HG02938 (cell line): ENCODE data around the gene ITGA11.

ENCODE experiments used
- ATAC-seq: cut with Tn5 transposase; IDR thresholded peaks from one replicate; pipeline ENCODE4 v1.9.1; 2021; ENCODE audit warnings: mild to moderate bottlenecking, moderate library complexity; ENCODE audit not compliant: unreplicated experiment

Gene ITGA11

DNA sequence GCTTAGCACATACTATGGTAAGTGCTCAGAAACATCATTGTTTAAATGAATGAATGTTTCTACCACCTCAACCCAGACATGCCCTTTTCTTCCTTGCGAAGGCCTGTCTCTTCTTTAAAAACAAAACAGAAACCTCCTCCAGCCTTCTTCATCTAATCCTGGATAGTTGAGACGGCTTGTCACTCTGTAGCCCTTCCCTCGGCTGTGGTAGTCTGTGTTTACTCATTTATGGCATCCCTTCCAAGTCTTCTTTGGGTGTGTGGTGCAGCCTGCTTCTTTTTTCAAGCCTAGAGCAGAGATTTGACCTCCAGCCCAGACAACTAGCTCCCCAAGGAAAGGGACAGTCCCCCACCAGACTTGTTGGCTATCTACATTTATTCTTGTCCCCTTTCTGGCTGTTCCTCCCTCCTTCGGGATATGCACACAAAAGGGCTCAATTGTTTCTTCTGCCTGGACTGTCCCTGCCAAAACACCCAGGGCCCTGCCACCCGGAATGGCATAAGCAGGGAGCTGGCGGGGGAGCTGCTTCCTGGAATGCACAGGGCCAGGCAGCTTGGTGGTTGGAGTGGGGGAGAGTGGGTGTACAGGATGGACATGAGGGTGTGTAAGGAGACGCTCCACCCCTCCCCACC lies 67.8 kb downstream of the ITGA11 start:
- ATAC-seq = no peak

DNA sequence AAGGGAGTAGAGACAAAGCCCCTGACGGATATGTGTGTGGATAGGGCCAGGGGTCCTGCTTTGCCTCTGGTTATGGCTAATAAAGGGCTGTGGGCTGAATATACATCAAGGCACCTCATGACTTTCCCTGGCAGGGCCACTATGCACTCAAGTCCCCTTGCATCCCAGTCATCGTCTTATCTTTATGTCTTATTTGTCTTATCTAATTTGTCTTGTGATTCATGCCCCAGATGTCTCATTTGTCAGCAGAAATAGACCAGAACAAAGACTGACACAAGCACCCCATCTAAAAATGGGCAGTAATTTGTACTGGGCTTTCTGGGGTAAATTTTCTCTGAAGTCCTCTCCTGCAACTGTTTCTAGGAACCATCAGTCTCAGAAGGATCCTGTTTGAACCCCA lies 68.6 kb downstream of the ITGA11 start:
- no peak for ATAC-seq

DNA sequence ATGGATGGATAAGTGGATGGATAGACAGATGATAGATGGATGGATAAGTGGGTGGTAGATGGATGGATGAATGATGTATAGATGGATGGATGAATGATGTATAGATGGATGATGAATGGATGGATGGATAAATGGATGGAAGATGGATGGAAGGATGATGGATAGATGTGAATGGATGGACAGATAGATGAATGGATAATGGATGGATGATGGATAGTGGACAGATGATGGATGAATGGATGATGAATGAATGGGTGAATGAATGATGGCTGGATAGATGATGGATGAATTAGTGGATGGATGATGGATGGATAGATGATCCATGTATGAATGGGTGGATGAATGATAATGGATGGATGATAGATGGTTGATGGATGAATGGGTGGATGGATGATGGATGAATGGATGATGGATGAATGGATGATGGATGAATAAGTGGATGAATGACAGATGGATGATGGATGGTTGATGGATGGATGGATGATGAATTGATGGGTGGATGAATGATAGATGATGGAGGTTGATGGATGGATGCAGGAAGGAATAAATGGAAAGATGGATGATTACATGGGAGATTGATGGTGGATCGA lies 69.3 kb downstream of the ITGA11 start:
- ATAC-seq = no peak

DNA sequence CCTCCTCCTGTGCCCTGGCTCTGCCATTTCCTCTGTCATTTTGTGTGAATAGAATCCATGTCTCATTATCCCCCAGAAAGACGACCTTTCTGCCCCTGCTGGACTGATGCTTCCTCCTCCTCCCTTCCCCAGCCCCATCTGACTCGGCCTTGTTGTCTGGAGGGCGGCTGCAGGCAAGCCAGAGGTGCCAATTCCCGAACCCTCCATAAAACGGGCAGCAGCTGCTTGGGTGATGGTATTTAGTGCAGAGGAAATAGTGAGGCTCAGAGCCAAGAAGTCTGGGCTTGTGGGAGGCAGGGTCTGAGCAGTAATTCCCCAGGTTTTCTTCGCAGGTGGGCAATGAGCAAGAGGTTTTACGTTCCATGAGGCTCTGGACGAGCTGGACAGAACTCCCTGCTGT lies 71.2 kb downstream of the ITGA11 start:
- no peak for ATAC-seq

DNA sequence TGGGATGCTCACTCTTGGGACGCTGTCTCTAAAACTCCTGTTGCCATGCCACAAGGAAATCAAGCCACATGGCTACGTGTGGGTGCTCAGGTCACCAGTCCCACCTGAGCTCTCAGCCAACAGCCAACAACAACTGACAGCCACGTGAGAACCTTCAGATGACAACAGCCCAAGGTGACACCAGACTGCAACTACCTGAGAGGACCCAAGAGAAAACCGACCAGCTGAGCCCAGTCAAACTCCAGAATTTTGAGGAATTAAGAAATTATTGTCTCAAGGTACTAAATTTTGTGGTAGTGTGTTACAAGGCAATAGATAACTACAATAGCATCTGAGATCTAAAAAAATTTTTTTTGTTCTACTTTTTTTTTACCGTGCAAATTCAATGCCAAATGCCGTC lies 75.2 kb downstream of the ITGA11 start:
- ATAC-seq = no peak

DNA sequence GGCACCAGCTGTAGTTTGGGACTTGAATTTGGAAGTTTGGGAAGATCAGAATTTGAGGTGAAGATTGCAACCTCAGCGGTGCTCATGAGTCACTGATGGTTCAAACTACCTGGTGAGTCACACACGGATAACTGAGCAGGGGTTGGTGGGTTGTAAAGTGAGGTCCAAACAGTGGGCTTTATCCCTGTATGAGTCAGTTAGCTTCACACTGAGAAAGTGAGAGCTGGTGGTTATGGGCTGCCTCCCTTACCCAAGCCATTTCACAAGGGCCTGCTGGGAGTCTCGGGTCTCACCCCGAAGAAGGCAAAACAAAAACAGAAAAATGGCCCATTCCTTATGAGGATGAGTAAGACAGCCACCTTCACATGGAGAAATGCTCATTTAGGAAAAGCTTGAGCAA lies 77.0 kb downstream of the ITGA11 start:
- no peak for ATAC-seq

DNA sequence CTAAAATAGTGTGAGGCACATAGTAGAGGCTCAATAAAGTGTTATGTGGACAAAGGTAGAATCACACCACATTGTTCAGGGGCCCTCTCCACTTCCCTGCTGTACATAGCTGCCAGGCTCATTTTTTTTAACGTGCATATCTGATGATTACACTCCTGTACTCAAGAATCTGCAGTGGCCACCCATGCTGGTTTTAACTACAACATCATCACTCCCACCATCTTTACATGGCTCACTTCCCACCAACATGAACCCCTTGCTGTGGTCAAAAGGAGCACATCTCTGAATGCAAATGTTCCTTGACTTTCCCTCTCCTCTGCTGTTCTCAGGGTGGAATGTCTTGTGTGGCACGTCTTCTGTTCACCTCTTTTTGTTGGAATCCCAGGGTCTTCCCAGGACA lies 77.7 kb downstream of the ITGA11 start:
- ATAC-seq = no peak

DNA sequence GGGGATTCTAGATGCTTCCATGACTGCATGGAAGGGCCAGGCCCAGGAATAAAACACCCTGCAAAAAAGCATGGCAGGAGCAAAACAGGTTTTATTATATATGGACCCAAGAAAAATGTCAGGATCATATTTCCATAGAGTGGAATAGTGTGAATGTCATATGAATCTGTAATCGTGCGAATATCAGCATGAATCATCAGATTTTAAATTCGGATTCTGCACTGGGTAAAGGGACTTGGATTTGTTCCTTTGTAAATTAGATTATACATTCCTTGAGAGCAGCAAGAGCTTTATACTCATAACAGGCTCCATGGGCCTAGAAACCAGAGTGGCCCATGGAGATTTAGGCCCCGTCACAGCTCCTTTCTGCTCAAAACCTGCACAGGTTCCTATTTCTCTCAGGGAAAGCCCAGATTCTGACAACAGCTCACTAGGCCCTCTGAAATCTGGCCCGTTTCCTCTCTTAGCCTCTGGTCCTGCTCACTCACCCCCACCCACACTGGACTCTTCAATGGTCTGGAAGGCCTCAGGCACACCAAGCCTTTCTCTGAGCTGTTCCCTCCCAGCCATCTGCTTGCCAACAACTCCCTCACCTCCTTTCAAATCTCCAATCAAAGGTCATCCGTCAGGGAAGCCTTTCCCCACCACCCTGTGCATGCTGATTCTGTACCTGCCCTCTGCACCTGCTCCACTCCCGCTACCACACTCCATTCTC lies 78.4 kb downstream of the ITGA11 start:
- ATAC-seq = no peak

DNA sequence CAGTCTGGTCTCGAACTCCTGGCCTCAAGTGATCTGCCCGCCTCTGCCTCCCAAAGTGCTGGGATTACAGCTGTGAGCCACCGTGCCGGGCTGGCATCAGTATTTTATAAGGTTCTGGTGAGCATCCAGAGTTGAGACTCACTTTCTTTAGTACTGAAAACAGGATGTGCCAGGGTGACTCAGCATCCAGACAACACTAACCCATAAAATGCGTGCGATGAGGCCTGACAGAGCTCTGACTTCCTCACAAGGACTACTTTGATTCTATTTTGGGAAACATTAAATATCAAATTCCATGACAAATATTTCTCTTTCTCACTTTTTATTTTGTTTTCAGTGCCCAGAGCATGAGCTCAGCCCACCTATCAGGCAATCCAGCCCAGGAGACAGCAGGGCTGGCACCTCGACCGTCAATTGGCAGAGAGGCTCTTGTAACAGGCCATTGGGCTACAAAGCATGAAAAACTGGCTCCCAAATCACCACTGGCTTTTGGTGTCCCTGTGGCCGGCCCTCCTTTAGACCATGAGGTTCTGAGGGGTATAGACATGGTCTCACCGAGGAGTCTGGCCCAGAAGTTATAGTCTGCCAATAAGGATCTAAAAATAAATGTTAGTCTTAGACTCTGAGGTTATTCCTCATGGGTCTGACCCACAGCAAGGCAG lies 79.4 kb downstream of the ITGA11 start:
- ATAC-seq = no peak

DNA sequence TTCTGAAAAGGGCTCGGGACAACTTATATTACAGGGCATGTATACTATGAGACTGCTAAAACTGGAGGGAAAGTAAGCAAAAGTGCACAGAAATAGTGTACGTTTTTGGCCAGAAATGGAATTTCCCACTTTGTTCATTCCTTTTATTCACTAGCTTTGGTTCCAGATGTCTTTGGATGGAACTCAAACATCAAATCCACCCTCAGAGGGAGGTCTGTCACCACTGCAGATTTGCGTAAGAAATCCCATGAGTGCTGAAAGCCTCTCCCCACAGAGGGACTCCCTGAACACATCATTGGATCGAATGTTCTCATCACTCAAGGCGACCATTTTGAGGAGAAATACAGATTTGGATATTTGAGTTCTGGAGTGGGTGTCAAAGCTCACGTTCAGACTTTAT lies 82.8 kb downstream of the ITGA11 start:
- ATAC-seq = no peak

DNA sequence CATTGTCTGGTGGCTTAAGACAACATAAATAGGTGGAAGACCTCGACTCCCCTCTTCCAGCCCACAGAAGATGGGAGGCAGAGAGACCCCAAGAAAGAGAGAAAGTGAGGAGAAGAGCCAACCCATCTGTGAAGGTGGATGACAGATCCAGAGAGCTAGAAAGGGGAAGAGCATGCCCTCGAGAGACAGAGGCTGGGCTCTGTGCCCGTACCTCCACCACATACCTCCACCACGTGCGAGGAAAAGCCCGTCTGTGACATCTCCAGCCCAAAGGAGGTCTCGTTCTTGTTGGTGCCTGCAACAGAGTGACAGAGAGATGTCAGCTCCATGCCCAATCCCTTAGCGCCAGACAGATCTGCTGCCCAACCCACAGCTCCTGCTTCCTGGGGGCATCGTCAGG lies 83.4 kb downstream of the ITGA11 start:
- ATAC-seq = no peak

DNA sequence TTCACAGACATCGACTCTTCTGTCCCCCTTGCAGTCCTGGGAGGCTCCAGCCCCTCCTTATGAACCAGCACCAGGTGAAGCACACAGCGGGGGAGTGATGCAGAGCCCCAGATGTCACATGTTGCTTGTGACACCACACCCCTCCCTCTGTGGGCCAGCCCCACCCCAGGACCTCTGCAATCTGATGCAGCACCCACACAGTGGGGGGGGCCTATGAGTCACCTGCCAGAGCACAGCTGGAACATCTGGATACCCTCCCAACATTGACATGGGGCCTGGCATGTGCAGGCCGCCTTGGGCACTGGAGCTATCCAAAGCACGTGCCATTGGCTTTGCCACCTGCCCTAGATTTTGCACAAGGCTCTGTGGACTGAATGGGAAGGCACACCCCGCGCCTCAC lies 83.9 kb downstream of the ITGA11 start:
- ATAC-seq = no peak

DNA sequence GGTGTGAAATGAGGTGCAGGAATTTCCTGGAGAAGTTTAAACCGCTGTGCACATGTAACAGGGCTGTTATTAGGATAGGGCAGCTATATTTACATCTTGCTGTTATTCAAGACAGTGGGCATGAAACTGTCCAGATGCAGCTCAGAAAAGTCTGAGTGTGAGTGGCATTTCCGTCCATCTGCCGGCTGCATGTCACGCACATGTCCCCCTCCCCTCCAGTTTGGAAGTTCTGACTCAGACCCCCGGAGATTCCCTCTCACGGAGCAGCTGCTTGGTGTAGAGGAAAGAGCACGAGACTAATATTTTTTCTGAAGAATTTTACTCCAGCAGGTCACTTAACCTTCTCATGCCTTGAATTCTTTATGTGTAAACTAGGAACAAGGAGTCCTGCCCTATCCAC lies 84.6 kb downstream of the ITGA11 start:
- ATAC-seq = no peak

DNA sequence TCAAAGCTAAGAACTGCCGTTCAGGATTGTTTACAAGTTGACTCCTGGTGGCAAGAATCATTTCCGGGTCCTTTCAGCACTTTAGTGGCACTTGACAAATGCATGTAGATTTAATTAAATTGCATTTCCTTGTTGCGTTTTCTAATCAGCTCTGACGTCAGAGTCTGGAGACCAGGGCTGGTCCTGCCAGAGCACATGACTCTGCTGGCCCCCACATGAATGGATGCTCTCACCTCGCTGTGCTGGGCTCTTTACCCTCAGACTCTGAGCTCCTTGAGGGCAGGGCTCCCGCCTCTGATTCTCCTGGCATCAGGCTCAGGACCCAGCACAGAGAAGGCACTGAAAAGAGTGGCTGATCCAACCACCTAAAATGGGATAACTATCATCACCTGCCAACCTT lies 85.0 kb downstream of the ITGA11 start:
- no peak for ATAC-seq

DNA sequence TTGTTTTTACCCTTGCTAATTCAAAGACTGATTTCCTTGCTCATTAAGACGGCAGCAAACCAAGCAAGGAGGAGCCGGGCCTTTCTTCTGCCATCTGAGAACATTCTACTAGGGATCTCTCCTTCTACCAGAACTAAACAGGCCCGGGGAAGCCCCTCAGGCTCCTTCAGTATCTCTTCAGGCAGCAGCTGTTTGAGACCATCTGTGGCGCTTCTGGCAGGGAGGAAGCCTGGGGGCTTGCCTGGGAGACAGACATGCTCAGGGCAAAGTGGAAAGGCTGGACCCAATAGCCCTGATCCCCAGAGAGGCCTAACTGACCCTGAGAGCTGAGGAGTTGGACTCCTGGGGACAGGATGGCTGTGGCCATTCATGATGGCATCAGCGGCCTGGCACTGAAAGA lies 86.5 kb downstream of the ITGA11 start:
- no peak for ATAC-seq

DNA sequence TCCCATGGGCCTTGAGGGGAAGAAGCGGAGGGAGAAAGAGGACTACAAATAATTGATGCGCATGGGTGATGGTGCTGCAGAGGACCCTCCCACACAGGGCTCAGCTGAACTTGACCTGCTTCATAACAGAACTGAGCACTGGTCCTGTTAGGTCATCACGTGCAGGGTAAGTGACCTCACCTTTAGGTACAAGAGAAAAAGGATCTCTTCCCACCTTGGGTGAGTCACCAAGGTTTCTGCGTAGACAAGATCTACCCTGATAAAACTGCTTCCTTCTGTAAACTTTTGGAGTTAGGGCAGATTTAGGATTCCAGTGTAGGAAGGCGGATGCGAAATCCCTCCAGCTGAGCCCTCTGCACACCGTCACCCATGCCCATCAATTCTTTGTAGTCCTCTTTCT lies 87.4 kb downstream of the ITGA11 start:
- ATAC-seq = no peak

DNA sequence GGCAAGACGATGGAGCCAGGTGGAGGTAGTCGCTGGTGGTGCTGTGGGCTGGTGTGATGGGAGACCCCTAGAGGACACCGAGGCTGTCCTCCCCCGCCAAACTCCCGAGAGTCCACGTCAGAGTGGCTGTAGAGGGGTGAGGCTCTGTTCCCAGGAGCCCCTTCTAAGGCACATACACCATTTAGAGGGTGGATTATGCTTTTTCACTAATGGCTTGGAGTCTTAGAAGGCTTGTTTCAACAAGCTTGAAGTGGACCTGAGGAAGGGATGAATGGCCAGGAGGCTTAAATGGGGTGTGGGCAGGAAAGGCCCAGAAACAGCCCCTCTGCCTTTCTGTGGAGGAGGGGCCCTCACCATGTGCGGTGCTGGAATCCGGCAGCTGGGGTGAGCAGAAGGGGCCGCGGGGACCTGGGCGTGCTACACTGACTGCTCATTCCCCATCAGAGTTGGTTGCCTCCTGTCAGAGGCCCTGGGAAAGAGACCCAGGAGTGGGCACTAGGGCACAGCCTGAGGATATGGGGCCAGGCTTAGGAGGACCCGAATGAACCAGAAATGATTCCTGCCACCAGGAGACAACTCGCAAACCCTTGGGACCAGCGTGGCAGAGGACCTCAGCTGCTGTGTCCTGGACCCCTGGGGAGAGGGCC lies 88.3 kb downstream of the ITGA11 start:
- ATAC-seq = no peak

DNA sequence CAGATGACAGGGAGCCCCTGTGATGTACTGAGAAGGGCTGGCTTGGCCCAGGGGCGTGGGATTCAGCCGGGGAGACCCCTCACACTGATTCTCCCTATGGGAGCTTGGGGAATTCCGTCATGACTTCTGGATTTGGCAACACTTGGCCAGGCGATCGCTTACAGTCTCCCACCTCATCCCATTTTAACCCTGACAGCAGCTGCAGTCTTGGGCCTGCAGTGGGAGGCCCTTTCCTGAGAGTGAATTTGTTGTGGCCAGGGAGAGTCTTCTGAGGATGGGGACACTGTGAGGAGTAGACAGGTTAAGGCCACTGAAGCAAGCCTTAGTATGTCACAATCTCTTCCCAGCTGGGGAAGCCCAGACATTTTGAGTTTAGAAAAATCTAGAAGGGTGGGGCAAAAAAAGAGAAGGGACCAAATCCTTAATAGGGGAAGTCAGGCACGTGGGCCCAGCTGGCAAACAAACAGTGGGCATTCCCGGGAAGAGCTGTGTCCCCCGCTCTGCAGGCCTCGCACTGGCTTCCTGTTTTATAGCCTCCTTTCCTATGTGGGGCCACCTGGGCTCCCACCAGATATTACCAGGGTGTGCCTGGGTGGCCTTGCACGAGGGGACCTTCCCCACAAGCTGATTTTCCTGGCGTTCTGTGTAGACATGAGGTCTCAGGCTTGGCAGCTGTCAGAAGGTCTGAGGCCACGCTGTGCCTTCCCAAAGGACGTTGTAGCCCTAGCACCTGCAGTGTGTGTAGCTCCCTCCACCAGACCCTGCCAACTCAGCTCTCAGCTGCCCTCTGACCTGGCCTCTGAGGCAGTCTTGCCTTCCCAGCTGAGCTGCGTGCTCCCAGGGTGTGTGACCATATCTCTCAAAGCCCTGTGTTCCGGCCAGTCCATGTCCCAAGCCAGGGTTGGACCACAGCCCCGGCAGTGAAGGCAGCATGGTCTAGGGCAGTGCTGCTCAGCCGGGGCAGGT lies 89.9 kb downstream of the ITGA11 start:
- no peak for ATAC-seq

DNA sequence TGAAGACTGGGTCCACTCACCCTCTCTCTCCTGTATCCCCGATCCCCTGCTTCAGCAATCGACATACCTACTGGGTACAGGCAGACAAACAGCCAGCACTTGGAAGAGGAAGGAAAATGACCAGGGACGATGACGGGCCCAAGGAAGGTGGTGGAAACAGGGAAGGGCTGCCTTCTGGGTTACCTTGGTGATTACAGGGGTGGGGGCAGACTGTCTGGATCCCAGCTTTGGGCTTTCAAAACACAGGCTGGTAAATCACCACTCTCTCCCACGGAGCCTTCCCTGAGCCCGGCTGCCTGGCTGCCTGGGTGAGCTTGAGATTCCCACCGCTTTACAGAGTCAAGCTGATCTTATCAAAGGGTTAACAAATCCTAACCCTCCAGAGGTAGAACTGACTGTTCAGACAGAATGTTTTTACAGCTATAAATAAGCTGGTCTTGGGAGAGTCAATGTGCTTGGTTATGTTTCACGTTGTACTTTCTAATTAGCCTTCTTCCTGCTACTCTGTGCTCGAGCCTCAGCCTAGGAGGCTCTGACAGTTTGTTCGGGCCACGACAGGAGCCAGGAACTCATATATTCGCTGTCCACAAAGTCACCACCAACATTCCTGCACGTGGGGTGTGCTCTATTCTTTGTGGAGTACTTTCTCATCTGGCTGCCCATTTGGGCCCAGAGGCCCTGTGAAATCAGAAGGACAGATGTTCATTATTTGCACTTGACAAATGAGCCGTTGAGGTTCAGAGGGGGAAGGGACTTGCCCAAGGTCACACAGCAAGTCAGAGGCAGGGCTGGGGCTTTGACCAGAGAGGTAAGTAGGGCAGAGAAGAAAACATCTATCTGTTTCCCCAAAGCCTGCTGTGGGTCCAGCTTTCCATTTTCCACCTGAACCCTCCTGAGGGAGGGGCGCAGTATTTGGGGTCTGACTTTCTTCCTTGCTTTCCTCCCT lies 91.0 kb downstream of the ITGA11 start:
- ATAC-seq = no peak
